HepG2 (cell line): ENCODE data around the gene DYNLL2. TPM values are rescaled to one million over a fixed set of nuclear protein-coding genes. Genes with fewer than 3 reads are reported as not detected.

Experiments
- MIER3 ChIP-seq: IDR thresholded peaks from 2 replicates; pipeline ENCODE4 v1.6.1; 2016; ENCODE audit warnings: missing compliant biosample characterization, borderline replicate concordance
- MTERF4 ChIP-seq: sonication (generic); formaldehyde crosslinking; IDR thresholded peaks from 2 replicates; pipeline ENCODE4 v1.8.0; 2023; ENCODE audit warnings: mild to moderate bottlenecking, missing genetic modification reagents
- NFIC ChIP-seq: IDR thresholded peaks from 2 replicates; pipeline ENCODE4 v1.6.1; 2012; ENCODE audit warnings: mild to moderate bottlenecking, low read length, inconsistent platforms
- RAD21 ChIP-seq: fragments of 450-650 bp; formaldehyde crosslinking; IDR thresholded peaks from 2 replicates; pipeline ENCODE4 v1.5.0; 2020; ENCODE audit warnings: mild to moderate bottlenecking
- SNAPC4 ChIP-seq: sonication (generic); formaldehyde crosslinking; IDR thresholded peaks from 2 replicates; pipeline ENCODE4 v1.4.0; 2020; ENCODE audit warnings: mild to moderate bottlenecking, missing genetic modification reagents
- SOX6 ChIP-seq, 2 experiments: fragments of 450-650 bp in 1 of 2; sonication (generic) in 1 of 2; formaldehyde crosslinking in 1 of 2; IDR thresholded peaks; 2 replicates each; pipeline versions ENCODE4 v1.4.0 to v1.6.1; 2017 to 2020; ENCODE audit warnings: antibody characterized with exemption in 1 of 2, mild to moderate bottlenecking in 1 of 2, missing genetic modification reagents in 1 of 2
- TSC22D2 ChIP-seq: sonication (generic); formaldehyde crosslinking; IDR thresholded peaks from 2 replicates; pipeline ENCODE4 v1.5.1; 2020; ENCODE audit warnings: missing genetic modification reagents, mild to moderate bottlenecking, borderline replicate concordance
- ZFX ChIP-seq: sonication (generic); formaldehyde crosslinking; IDR thresholded peaks from 2 replicates; pipeline ENCODE4 v1.4.0; 2020; ENCODE audit warnings: mild to moderate bottlenecking, low read depth, missing genetic modification reagents, moderate library complexity
- ZMYM4 ChIP-seq: sonication (generic); formaldehyde crosslinking; IDR thresholded peaks from 2 replicates; pipeline ENCODE4 v1.8.1; 2023; ENCODE audit warnings: mild to moderate bottlenecking, missing genetic modification reagents
- ZNF292 ChIP-seq: sonication (generic); formaldehyde crosslinking; IDR thresholded peaks from 2 replicates; pipeline ENCODE4 v1.8.1; 2022; ENCODE audit warnings: mild to moderate bottlenecking, low read depth, missing genetic modification reagents, borderline replicate concordance
- polyA plus RNA-seq, 8 experiments: library from polyadenylated mRNA; depleted of rRNA in 3 of 8; stranded (reverse) in 7 of 8; unstranded in 1 of 8; fragments of >200 nt; fragmentation: Illumina TruSeq in 4 of 8; extraction: Trizol in 4 of 8; gene quantifications; 2 replicates each; pipeline versions ENCODE4 v1.2.1 to v1.2.3, GENCODE V29; 2011 to 2016; ENCODE audit warnings: low read depth in 4 of 8, missing spikeins in 1 of 8, mixed read lengths in 1 of 8; ENCODE audit not compliant: insufficient read depth in 1 of 8
- total RNA-seq, 5 experiments: library from RNA; depleted of rRNA; stranded (reverse); fragments of >200 nt; fragmentation: Illumina TruSeq; extraction: Trizol; gene quantifications; 2 replicates each; pipeline ENCODE4 v1.2.3, GENCODE V29; 2016; ENCODE audit warnings: low read depth in 1 of 5
- TF ChIP-seq, protein P1 (sequence below): IDR thresholded peaks from 2 replicates; pipeline ENCODE4 v1.6.1; 2016; ENCODE audit warnings: low read depth
- TF ChIP-seq, protein P2 (sequence below): sonication (generic); formaldehyde crosslinking; conservative IDR thresholded peaks from 2 replicates; pipeline ENCODE4 v1.8.0; 2022; ENCODE audit warnings: mild to moderate bottlenecking, moderate library complexity, missing genetic modification reagents
- TF ChIP-seq, protein P3 (sequence below): sonication (generic); formaldehyde crosslinking; IDR thresholded peaks from 2 replicates; pipeline ENCODE4 v1.4.0; 2020; ENCODE audit warnings: mild to moderate bottlenecking, missing genetic modification reagents

Gene DYNLL2
- total and polyA plus RNA-seq, 2 of the 13 experiments (the other 11 are each of a cell fraction or from before 2014, with no cell fraction given) = 9.5 to 29.0 TPM

DNA sequence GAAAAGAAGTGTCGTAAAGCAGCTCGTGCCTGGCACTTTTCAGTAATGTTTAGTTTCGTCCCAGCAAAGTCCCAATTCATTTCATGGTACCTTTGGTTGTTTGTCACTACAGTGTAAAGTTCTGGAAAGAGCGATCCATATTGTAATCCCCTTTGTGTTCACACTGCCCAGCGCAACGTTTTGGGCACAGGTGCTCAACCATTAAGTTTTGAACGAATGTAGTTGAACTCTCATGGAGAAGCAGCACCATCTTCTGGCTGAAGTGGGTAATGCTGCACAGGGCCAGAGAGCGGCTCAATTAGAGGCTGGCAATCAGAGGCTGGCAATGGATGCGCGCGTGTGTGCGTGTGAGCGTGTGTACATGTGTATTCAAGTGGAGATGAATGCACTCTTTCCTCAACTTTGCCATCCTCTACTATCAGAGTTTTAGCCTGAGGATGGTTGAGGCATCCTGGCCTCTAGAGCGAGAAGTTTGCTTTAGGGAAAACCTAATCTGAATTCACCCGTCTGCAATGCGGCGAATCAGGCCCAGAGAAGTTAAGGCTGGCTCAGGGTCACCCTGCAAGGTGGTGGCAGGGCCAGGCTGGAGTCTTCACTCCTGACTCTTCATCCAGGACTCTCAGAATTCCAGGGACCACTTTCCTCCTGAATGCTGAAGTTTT lies 29.9 kb downstream of the DYNLL2 start (continued):
- no peak for TF ChIP-seq SNAPC4 (CRISPR knock-in tag)
- TF ChIP-seq ZNF292 (CRISPR knock-in tag) = no peak
- TF ChIP-seq NFIC = no peak
- TF ChIP-seq ZMYM4 (CRISPR knock-in tag) = 0 out of 2 replicates have a peak, but pooled peaks have one; percentile 15
- TF ChIP-seq, protein P1, sequence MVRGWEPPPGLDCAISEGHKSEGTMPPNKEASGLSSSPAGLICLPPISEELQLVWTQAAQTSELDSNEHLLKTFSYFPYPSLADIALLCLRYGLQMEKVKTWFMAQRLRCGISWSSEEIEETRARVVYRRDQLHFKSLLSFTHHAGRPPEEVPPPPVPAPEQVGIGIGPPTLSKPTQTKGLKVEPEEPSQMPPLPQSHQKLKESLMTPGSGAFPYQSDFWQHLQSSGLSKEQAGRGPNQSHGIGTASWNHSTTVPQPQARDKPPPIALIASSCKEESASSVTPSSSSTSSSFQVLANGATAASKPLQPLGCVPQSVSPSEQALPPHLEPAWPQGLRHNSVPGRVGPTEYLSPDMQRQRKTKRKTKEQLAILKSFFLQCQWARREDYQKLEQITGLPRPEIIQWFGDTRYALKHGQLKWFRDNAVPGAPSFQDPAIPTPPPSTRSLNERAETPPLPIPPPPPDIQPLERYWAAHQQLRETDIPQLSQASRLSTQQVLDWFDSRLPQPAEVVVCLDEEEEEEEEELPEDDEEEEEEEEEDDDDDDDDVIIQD (CRISPR knock-in tag) = no peak
- TF ChIP-seq, protein P2, sequence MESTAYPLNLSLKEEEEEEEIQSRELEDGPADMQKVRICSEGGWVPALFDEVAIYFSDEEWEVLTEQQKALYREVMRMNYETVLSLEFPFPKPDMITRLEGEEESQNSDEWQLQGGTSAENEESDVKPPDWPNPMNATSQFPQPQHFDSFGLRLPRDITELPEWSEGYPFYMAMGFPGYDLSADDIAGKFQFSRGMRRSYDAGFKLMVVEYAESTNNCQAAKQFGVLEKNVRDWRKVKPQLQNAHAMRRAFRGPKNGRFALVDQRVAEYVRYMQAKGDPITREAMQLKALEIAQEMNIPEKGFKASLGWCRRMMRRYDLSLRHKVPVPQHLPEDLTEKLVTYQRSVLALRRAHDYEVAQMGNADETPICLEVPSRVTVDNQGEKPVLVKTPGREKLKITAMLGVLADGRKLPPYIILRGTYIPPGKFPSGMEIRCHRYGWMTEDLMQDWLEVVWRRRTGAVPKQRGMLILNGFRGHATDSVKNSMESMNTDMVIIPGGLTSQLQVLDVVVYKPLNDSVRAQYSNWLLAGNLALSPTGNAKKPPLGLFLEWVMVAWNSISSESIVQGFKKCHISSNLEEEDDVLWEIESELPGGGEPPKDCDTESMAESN (CRISPR knock-in tag) = no peak
- no peak for TF ChIP-seq SOX6 (IDR thresholded peaks at IDR 0.05)
- peak; percentile 21; the same call in 1 of the 2 replicates for TF ChIP-seq SOX6 (CRISPR knock-in tag; IDR thresholded peaks at IDR 0.05)
- TF ChIP-seq, protein P3, sequence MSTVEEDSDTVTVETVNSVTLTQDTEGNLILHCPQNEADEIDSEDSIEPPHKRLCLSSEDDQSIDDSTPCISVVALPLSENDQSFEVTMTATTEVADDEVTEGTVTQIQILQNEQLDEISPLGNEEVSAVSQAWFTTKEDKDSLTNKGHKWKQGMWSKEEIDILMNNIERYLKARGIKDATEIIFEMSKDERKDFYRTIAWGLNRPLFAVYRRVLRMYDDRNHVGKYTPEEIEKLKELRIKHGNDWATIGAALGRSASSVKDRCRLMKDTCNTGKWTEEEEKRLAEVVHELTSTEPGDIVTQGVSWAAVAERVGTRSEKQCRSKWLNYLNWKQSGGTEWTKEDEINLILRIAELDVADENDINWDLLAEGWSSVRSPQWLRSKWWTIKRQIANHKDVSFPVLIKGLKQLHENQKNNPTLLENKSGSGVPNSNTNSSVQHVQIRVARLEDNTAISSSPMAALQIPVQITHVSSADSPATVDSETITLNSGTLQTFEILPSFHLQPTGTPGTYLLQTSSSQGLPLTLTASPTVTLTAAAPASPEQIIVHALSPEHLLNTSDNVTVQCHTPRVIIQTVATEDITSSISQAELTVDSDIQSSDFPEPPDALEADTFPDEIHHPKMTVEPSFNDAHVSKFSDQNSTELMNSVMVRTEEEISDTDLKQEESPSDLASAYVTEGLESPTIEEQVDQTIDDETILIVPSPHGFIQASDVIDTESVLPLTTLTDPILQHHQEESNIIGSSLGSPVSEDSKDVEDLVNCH = no peak
- TF ChIP-seq RAD21 (CRISPR knock-in tag) = peak; percentile 93
- peak; percentile 46; the same call in 1 of the 2 replicates for TF ChIP-seq ZFX
- TF ChIP-seq MTERF4 = peak; percentile 58; the same call in 1 of the 2 replicates
- TF ChIP-seq MIER3 = 0 out of 2 replicates have a peak, but pooled peaks have one; percentile 16
- TF ChIP-seq TSC22D2 (CRISPR knock-in tag) = 0 out of 2 replicates have a peak, but pooled peaks have one; percentile 32
